ENCODE data around the gene FHIT.

DNA sequence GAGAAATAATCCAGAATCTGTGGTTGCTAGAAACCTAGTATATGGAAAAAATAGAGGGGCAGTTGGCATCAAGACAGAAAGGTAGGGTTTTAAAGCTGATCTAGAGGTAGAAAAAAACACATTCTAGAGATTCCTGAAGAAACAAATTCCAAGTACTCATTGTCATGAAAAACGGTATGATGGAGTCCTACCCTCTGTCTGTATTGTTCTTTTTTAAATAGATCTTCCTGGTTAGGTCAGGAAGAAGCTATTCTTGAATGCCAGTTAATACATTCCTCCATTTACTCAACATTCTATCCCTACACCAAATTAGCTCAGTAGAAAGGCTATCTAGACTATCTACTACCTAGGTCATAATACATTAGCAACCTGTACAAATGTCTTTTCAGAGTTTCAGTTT, 364.7 kb downstream of the FHIT start:
- TF ChIP-seq, protein P1, sequence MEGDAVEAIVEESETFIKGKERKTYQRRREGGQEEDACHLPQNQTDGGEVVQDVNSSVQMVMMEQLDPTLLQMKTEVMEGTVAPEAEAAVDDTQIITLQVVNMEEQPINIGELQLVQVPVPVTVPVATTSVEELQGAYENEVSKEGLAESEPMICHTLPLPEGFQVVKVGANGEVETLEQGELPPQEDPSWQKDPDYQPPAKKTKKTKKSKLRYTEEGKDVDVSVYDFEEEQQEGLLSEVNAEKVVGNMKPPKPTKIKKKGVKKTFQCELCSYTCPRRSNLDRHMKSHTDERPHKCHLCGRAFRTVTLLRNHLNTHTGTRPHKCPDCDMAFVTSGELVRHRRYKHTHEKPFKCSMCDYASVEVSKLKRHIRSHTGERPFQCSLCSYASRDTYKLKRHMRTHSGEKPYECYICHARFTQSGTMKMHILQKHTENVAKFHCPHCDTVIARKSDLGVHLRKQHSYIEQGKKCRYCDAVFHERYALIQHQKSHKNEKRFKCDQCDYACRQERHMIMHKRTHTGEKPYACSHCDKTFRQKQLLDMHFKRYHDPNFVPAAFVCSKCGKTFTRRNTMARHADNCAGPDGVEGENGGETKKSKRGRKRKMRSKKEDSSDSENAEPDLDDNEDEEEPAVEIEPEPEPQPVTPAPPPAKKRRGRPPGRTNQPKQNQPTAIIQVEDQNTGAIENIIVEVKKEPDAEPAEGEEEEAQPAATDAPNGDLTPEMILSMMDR (IDR thresholded peaks at IDR 0.05): no peak
- no peak for TF ChIP-seq POLR2AphosphoS5 (IDR thresholded peaks at IDR 0.05)

All from esophagus muscularis mucosa (tissue), 3 donors.